HCT116 (cell line): ENCODE data around the gene FMN1. TPM values are rescaled to one million over a fixed set of nuclear protein-coding genes. Genes with fewer than 3 reads are reported as not detected.

Experiments used
- ATAC-seq: fragments of 200-7000 bp; cut with Tn5 transposase; 2 replicates; pipeline ENCODE4 v1.9.1; 2020; ENCODE audit warnings: mild to moderate bottlenecking, moderate library complexity
- BruUV-seq: library from RNA; stranded (reverse); fragments of 400-500 nt; replicated peaks from 2 replicates; lab custom pipeline; 2021; lab: Mats Ljungman, UMichigan
- CTCF ChIA-PET: fragments of 300-600 bp; sonication (Branson Sonifier 250); formaldehyde crosslinking; loops from one replicate; lab custom pipeline; 2021; ENCODE audit warnings: antibody characterized with exemption; lab: Charles Lee
- POLR2A ChIA-PET: fragments of 300-600, 350-600 bp; sonication (Branson Sonifier 250); formaldehyde crosslinking; loops from one replicate; lab custom pipeline; 2021; ENCODE audit warnings: antibody characterized with exemption; lab: Charles Lee
- RAD21 ChIA-PET, 2 experiments: fragments of 300-600 bp; sonication (Branson Sonifier 250); formaldehyde crosslinking; loops; one replicate each; lab custom pipeline; 2023; ENCODE audit warnings: low total read pairs in 2 of 2; ENCODE audit not compliant: uncharacterized antibody in 2 of 2, unreplicated experiment in 2 of 2, low non-redundant PET in 1 of 2; lab: Charles Lee
- DNase-seq: peaks from one replicate; pipeline ENCODE4 v3.0.0-alpha.2; 2010; ENCODE audit warnings: low read depth, low spot score
- H2AFZ ChIP-seq: fragments of 200-600 bp; shearing (Covaris generic), sonication (generic); 2 replicates; pipeline ENCODE4 v1.6.1; 2017; ENCODE audit warnings: low read depth, mixed run types, mixed read lengths, antibody characterized with exemption, low read length; ENCODE audit not compliant: poor library complexity, severe bottlenecking
- H3K27ac ChIP-seq: 2 replicates; pipeline ENCODE4 v1.5.1; 2012; ENCODE audit warnings: low read depth, low read length
- H3K27me3 ChIP-seq: fragments of 200-600 bp; sonication (generic); 2 replicates; pipeline ENCODE4 v1.6.1; 2016; ENCODE audit warnings: mixed run types, low read length, mixed read lengths; ENCODE audit not compliant: insufficient read depth
- H3K36me3 ChIP-seq, 2 experiments: fragments of 200-500 bp in 1 of 2; fragments of 200-600 bp in 1 of 2; sonication (Bioruptor generic) in 1 of 2; sonication (generic) in 1 of 2; 2 replicates each; pipeline versions ENCODE4 v1.5.1 to v1.6.1; 2014 to 2016; ENCODE audit warnings: low read length in 2 of 2, inconsistent platforms in 1 of 2, mixed read lengths in 1 of 2, mixed run types in 1 of 2; ENCODE audit not compliant: insufficient read depth in 2 of 2, control insufficient read depth in 1 of 2
- H3K4me1 ChIP-seq, 2 experiments: fragments of 200-600 bp in 1 of 2; sonication (generic) in 1 of 2; 2 replicates each; pipeline versions ENCODE4 v1.5.1 to v1.6.1; 2012 to 2017; ENCODE audit warnings: low read length in 2 of 2, inconsistent platforms in 1 of 2, mild to moderate bottlenecking in 1 of 2, mixed read lengths in 1 of 2, mixed run types in 1 of 2, moderate library complexity in 1 of 2; ENCODE audit not compliant: insufficient read depth in 2 of 2, control insufficient read depth in 1 of 2
- H3K4me2 ChIP-seq: fragments of 200-600 bp; sonication (generic); 2 replicates; pipeline ENCODE4 v1.6.1; 2017; ENCODE audit warnings: mixed run types, low read length, mixed read lengths
- H3K4me3 ChIP-seq, 2 experiments: fragments of 200-600 bp in 1 of 2; sonication (generic) in 1 of 2; replicated peaks in 1 of 2; 2 replicates each; pipeline ENCODE4 v1.5.1; 2011 to 2016; ENCODE audit warnings: low read length in 2 of 2, control low read depth in 1 of 2, low read depth in 1 of 2, mild to moderate bottlenecking in 1 of 2, mixed read lengths in 1 of 2, mixed run types in 1 of 2
- H3K79me2 ChIP-seq: fragments of 200-600 bp; sonication (generic); 2 replicates; pipeline ENCODE4 v1.6.1; 2017; ENCODE audit warnings: mild to moderate bottlenecking, mixed run types, low read length, moderate library complexity, mixed read lengths; ENCODE audit not compliant: insufficient read depth
- H3K9ac ChIP-seq: fragments of 200-600 bp; sonication (generic); 2 replicates; pipeline ENCODE4 v1.6.1; 2016; ENCODE audit warnings: low read length, mixed read lengths
- H3K9me2 ChIP-seq: fragments of 200-600 bp; sonication (generic), shearing (Covaris generic); 2 replicates; pipeline ENCODE4 v1.6.1; 2017; ENCODE audit warnings: mixed run types, mild to moderate bottlenecking, moderate library complexity; ENCODE audit not compliant: insufficient read depth
- H3K9me3 ChIP-seq, 2 experiments: fragments of 200-500 bp in 1 of 2; fragments of 200-600 bp in 1 of 2; sonication (Bioruptor generic) in 1 of 2; sonication (generic) in 1 of 2; 2 replicates each; pipeline ENCODE4 v1.6.1; 2014 to 2017; ENCODE audit warnings: low read length in 2 of 2, mixed read lengths in 2 of 2, inconsistent platforms in 1 of 2, low read depth in 1 of 2, mild to moderate bottlenecking in 1 of 2, mixed run types in 1 of 2, moderate library complexity in 1 of 2; ENCODE audit not compliant: control insufficient read depth in 1 of 2, insufficient read depth in 1 of 2
- H4K20me1 ChIP-seq: fragments of 200-600 bp; sonication (generic), shearing (Covaris generic); 2 replicates; pipeline ENCODE4 v1.6.1; 2017; ENCODE audit warnings: mixed run types, mild to moderate bottlenecking, moderate library complexity; ENCODE audit not compliant: insufficient read depth
- CEBPB ChIP-seq: IDR thresholded peaks from 2 replicates; pipeline ENCODE4 v1.6.1; 2012; ENCODE audit warnings: low read depth
- CTCF ChIP-seq, 3 experiments: fragments of 200-600 bp in 1 of 3; sonication (generic) in 1 of 3; IDR thresholded peaks in 2 of 3; conservative IDR thresholded peaks in 1 of 3; 2 replicates each; pipeline ENCODE4 v1.5.1; 2012 to 2017; ENCODE audit warnings: low read depth in 2 of 3, low read length in 2 of 3, antibody characterized with exemption in 1 of 3, borderline replicate concordance in 1 of 3, control low read depth in 1 of 3, mild to moderate bottlenecking in 1 of 3, mixed read lengths in 1 of 3, mixed run types in 1 of 3, moderate library complexity in 1 of 3; ENCODE audit not compliant: insufficient read depth in 1 of 3
- ELF1 ChIP-seq: IDR thresholded peaks from 2 replicates; pipeline ENCODE4 v1.6.1; 2012; ENCODE audit warnings: low read depth, borderline replicate concordance
- EZH2 ChIP-seq: fragments of 200-600 bp; sonication (generic); IDR thresholded peaks from 2 replicates; pipeline ENCODE4 v1.6.1; 2017; ENCODE audit warnings: antibody characterized with exemption, mixed run types
- EZH2phosphoT487 ChIP-seq: fragments of 200-600 bp; IDR thresholded peaks from 2 replicates; pipeline ENCODE4 v1.6.1; 2018; ENCODE audit warnings: antibody characterized with exemption, borderline replicate concordance
- POLR2AphosphoS5 ChIP-seq: IDR thresholded peaks from 2 replicates; pipeline ENCODE4 v1.6.1; 2011; ENCODE audit warnings: mild to moderate bottlenecking, low read depth, low read length, moderate library complexity
- RAD21 ChIP-seq: IDR thresholded peaks from 2 replicates; pipeline ENCODE4 v1.6.1; 2012; ENCODE audit warnings: low read depth, mild to moderate bottlenecking
- REST ChIP-seq: IDR thresholded peaks from 2 replicates; pipeline ENCODE4 v1.6.1; 2012; ENCODE audit warnings: low read depth
- SIN3A ChIP-seq: IDR thresholded peaks from 2 replicates; pipeline ENCODE4 v1.6.1; 2012; ENCODE audit warnings: low read depth
- SRF ChIP-seq: IDR thresholded peaks from 2 replicates; pipeline ENCODE4 v1.6.1; 2012; ENCODE audit warnings: low read depth
- TCF7L2 ChIP-seq: IDR thresholded peaks from 2 replicates; pipeline ENCODE4 v1.7.0; 2011; ENCODE audit warnings: borderline replicate concordance, inconsistent platforms; ENCODE audit not compliant: insufficient read depth, insufficient read length; ENCODE audit errors: extremely low read depth
- intact Hi-C: fragments of 100-400 bp; cut with micrococcal nuclease; formaldehyde crosslinking; loops from 2 replicates; pipeline ENCODE4 v1.10.0; 2022
- total RNA-seq: library from RNA; stranded (reverse); gene quantifications from one replicate; pipeline ENCODE4 v1.2.1, GENCODE V29; 2021; ENCODE audit not compliant: unreplicated experiment

The FMN1 gene
- total RNA-seq, 1 experiment from 2014 or later: 0.39 TPM

GRCh38 chr15:32842081-32842480, 352.4 kb downstream of the FMN1 start:
- no peak for DNase-seq
- H3K4me3 ChIP-seq: no peak overlapping the region
- BruUV-seq: no TSS peak
- no peaks in the 10 kb centered on the region for H3K79me2 ChIP-seq
- ATAC-seq: no peak
- ChIA-PET RAD21 (no interaction called here), CTCF (interaction anchor here (3.6 kb wide), 1 partner anchor 152 kb away, joined by 14 read pairs; no protein-coding TSS in a partner anchor), POLR2A (no interaction called here)
- no peaks in the 10 kb centered on the region for H4K20me1 ChIP-seq
- no peak overlapping the region for H3K4me2 ChIP-seq
- H3K9me2 ChIP-seq: no peaks in the 10 kb centered on the region
- H3K9ac ChIP-seq: no peak overlapping the region
- H3K4me1 ChIP-seq: peaks cover 0 to 3% of the 10 kb centered on the region in 2 experiments; a peak in 1 of 4 replicates
- H3K36me3 ChIP-seq: no peaks in the 10 kb centered on the region
- no peak overlapping the region for H2AFZ ChIP-seq
- H3K27me3 ChIP-seq: peaks cover 18% of the 10 kb centered on the region; the same call in 1 of the 2 replicates
- H3K27ac ChIP-seq: no peak overlapping the region
- no peaks in the 10 kb centered on the region for H3K9me3 ChIP-seq
- no peak for TF ChIP-seq RAD21
- TF ChIP-seq TCF7L2: no peak
- no peak for TF ChIP-seq POLR2AphosphoS5
- TF ChIP-seq SRF: no peak
- no peak for TF ChIP-seq SIN3A
- no peak for TF ChIP-seq ELF1
- no peak for TF ChIP-seq REST
- TF ChIP-seq CEBPB: no peak
- TF ChIP-seq EZH2: no peak
- no peak for TF ChIP-seq EZH2phosphoT487
- TF ChIP-seq CTCF (IDR thresholded peaks at IDR 0.05 in 2 of 3, conservative IDR thresholded peaks at IDR 0.05 in 1 of 3; ENCODE audit: borderline replicate concordance in 1 of 3, insufficient read depth in 1 of 3, low read depth in 2 of 3, low read length in 2 of 3): no peak
- intact Hi-C loops: loop anchor here (5.0 kb wide), 1 partner anchor 290 kb away; no protein-coding TSS in a partner anchor
